Motor neuron (in vitro differentiated cells): ENCODE results near the gene PCNT. TPM values are rescaled to one million over a fixed set of nuclear protein-coding genes. Genes with fewer than 3 reads are reported as not detected.
"Not testable (repeated sequence)": the region's sequence is repeated elsewhere in the genome, so short reads cannot be mapped to it uniquely, and the experiment has no call there.

Experiments used
- ATAC-seq, 8 experiments: fragments of 200-7000 bp; cut with Tn5 transposase; replicated peaks in 6 of 8; 2 replicates each; pipeline ENCODE4 v1.8.0; 2021; ENCODE audit warnings: mild to moderate bottlenecking in 8 of 8, moderate library complexity in 8 of 8
- H3K27ac ChIP-seq, 2 donors: fragments of 250-450 bp; sonication (Bioruptor Pico); 2 replicates each; pipeline ENCODE4 v1.9.0; 2021; ENCODE audit warnings: antibody characterized with exemption in 2 of 2, mild to moderate bottlenecking in 2 of 2, moderate library complexity in 1 of 2
- H3K4me1 ChIP-seq, 2 donors: fragments of 250-450 bp; sonication (Bioruptor Pico); replicated peaks in 1 of 2; 2 replicates each; pipeline ENCODE4 v1.6.1; 2021; ENCODE audit warnings: antibody characterized with exemption in 2 of 2, mild to moderate bottlenecking in 2 of 2, moderate library complexity in 1 of 2
- H3K4me3 ChIP-seq, 5 donors: fragments of 250-450 bp; sonication (Bioruptor Pico); 2 replicates each; pipeline ENCODE4 v1.9.0; 2021; ENCODE audit warnings: antibody characterized with exemption in 5 of 5, mild to moderate bottlenecking in 5 of 5, moderate library complexity in 4 of 5
- WGBS, 10 experiments: fragments of 450-650 bp; shearing (Covaris generic); methylation state at CpG; one replicate each; pipeline ENCODE4 v1.0.0; 2022; 5-methylcytosine and 5-hydroxymethylcytosine counted together
- in situ Hi-C, 9 experiments: fragments of 400-800 bp; cut with MboI; loops; one replicate each; pipeline ENCODE4 v1.15.0; 2021; ENCODE audit warnings: low sequenced_read_pairs in 9 of 9, low pct_unique_long_range_greater_than_20kb in 2 of 9; ENCODE audit not compliant: unreplicated experiment in 9 of 9
- total RNA-seq, 8 experiments: library from RNA; unstranded; fragments of 300-600 nt; gene quantifications; 2 replicates each; pipeline versions ENCODE4 v1.2.3 to v1.2.4, GENCODE V29; 2022

The PCNT gene
- total RNA-seq, 8 experiments from 2014 or later, result 8.9 to 49.0 (median 14.3) TPM

- H3K4me1 ChIP-seq, result peaks cover 8 to 18% of the 10 kb centered on the region in 2 donors
- H3K4me3 ChIP-seq, result no peak overlapping the region
- peak in 7 of 8 experiments; percentile 3 to 33 (median 22) for ATAC-seq
- no peak overlapping the region for H3K27ac ChIP-seq
- in situ Hi-C loops, result no loop called here
- no CpG with 5 or more reads among the region's 9 CpGs for WGBS, 10 experiments
Measured at GRCh38 chr21:46295177-46295770, 28.7 kb upstream of the PCNT start.

GRCh38 chr21:46295996-46296752 is 27.8 kb upstream of the PCNT start:
- Histone ChIP-seq H3K4me3 (no peak overlapping the region), H3K27ac (no peak overlapping the region), H3K4me1 (peaks cover 8 to 18% of the 10 kb centered on the region in 2 donors)
- in situ Hi-C loops, result no loop called here
- WGBS, 10 experiments, result 15 to 90% (median 50%) methylated on average over 2 to 19 of the region's 29 CpGs; no CpG with 5 or more reads in 5 of the 10 experiments
- peak in 7 of 8 experiments; percentile 43 to 95 (median 69) for ATAC-seq

- peak overlapping the region in 3 of 5 donors; percentile 14 to 19 (median 17) for H3K4me3 ChIP-seq
- peaks cover 8 to 18% of the 10 kb centered on the region in 2 donors for H3K4me1 ChIP-seq
- peak overlapping the region in 1 of 2 donors; percentile 21 for H3K27ac ChIP-seq
- peak in 5 of 8 experiments; percentile 3 to 56 (median 45) for ATAC-seq
- 9 to 43% methylated on average over 7 to 42 of the region's 84 CpGs; no CpG with 5 or more reads in 8 of the 10 experiments for WGBS, 10 experiments
- in situ Hi-C loops, result no loop called here
Measured at GRCh38 chr21:46297338-46298271, 26.4 kb upstream of the PCNT start.

GRCh38 chr21:46299167-46299566 is 24.8 kb upstream of the PCNT start:
- 40 to 100% (median 78%) methylated on average over 1 to 6 of the region's 9 CpGs; no CpG with 5 or more reads in 5 of the 10 experiments for WGBS, 10 experiments
- in situ Hi-C loops, result no loop called here
- no peak overlapping the region for H3K4me3 ChIP-seq
- peaks cover 8 to 18% of the 10 kb centered on the region in 2 donors for H3K4me1 ChIP-seq
- H3K27ac ChIP-seq, result no peak overlapping the region
- no peak for ATAC-seq

GRCh38 chr21:46301759-46302158 is 22.2 kb upstream of the PCNT start:
- Histone ChIP-seq H3K4me1 (peaks cover 8 to 11% of the 10 kb centered on the region in 2 donors), H3K27ac (no peak overlapping the region), H3K4me3 (no peak overlapping the region)
- peak in 1 of 8 experiments; percentile 8 for ATAC-seq
- 60% methylated on average over 1 of the region's 14 CpGs; no CpG with 5 or more reads in 9 of the 10 experiments for WGBS, 10 experiments
- in situ Hi-C loops, result no loop called here

GRCh38 chr21:46304437-46304836 is 19.5 kb upstream of the PCNT start:
- no peak for ATAC-seq
- in situ Hi-C loops, result no loop called here
- Histone ChIP-seq H3K4me3 (no peak overlapping the region), H3K4me1 (no peaks in the 10 kb centered on the region), H3K27ac (no peak overlapping the region)
- 87 to 100% (median 100%) methylated on average over 1 to 5 of the region's 5 CpGs; no CpG with 5 or more reads in 2 of the 10 experiments for WGBS, 10 experiments

GRCh38 chr21:46304955-46305354 is 19.0 kb upstream of the PCNT start:
- Histone ChIP-seq H3K4me1 (no peaks in the 10 kb centered on the region), H3K4me3 (no peak overlapping the region), H3K27ac (no peak overlapping the region)
- in situ Hi-C loops, result no loop called here
- 77 to 100% (median 90%) methylated on average over 1 to 9 of the region's 11 CpGs; no CpG with 5 or more reads in 2 of the 10 experiments for WGBS, 10 experiments
- ATAC-seq, result peak in 4 of 8 experiments; percentile 41 to 94 (median 58)

- peak in 2 of 8 experiments; percentile 60 to 69 for ATAC-seq
- Histone ChIP-seq H3K27ac (no peak overlapping the region), H3K4me1 (no peaks in the 10 kb centered on the region), H3K4me3 (no peak overlapping the region)
- in situ Hi-C loops, result no loop called here
- 40 to 93% (median 50%) methylated on average over 1 to 2 of the region's 2 CpGs; no CpG with 5 or more reads in 5 of the 10 experiments for WGBS, 10 experiments
Measured at GRCh38 chr21:46307625-46308024, 16.3 kb upstream of the PCNT start.

GRCh38 chr21:46308431-46308830 is 15.5 kb upstream of the PCNT start:
- H3K4me1 ChIP-seq, result no peaks in the 10 kb centered on the region
- in situ Hi-C loops, result no loop called here
- ATAC-seq, result no peak
- no peak overlapping the region for H3K4me3 ChIP-seq
- no peak overlapping the region for H3K27ac ChIP-seq
- 88 to 100% (median 100%) methylated on average over 1 to 2 of the region's 2 CpGs; no CpG with 5 or more reads in 6 of the 10 experiments for WGBS, 10 experiments

GRCh38 chr21:46310260-46310659 is 13.7 kb upstream of the PCNT start:
- ATAC-seq, H3K4me1 ChIP-seq, H3K27ac ChIP-seq, H3K4me3 ChIP-seq, in situ Hi-C loops: not testable (repeated sequence)
- 86 to 100% (median 98%) methylated on average over 1 to 7 of the region's 8 CpGs; no CpG with 5 or more reads in 1 of the 10 experiments for WGBS, 10 experiments

- Histone ChIP-seq H3K4me3 (no peak overlapping the region), H3K27ac (no peak overlapping the region), H3K4me1 (no peaks in the 10 kb centered on the region)
- in situ Hi-C loops, result no loop called here
- ATAC-seq, result no peak
Measured at GRCh38 chr21:46311568-46311967, 12.4 kb upstream of the PCNT start.

- in situ Hi-C loops, result no loop called here
- H3K27ac ChIP-seq, result no peak overlapping the region
- peak in 1 of 8 experiments; percentile 54 for ATAC-seq
- H3K4me3 ChIP-seq, result no peak overlapping the region
- H3K4me1 ChIP-seq, result no peaks in the 10 kb centered on the region
- 59 to 100% (median 90%) methylated on average over 1 to 5 of the region's 5 CpGs; no CpG with 5 or more reads in 4 of the 10 experiments for WGBS, 10 experiments
Measured at GRCh38 chr21:46312949-46313348, 11.0 kb upstream of the PCNT start.
